ENCODE results near the gene ZSWIM1.

Gene ZSWIM1

GRCh38 chr20:45919542-45920399 lies 38.7 kb downstream of the ZSWIM1 start:
- H3K27ac ChIP-seq, result no peak overlapping the region
- no peak for TF ChIP-seq ZFX (IDR thresholded peaks at IDR 0.05; ENCODE audit: borderline replicate concordance)
- TF ChIP-seq, protein P1, sequence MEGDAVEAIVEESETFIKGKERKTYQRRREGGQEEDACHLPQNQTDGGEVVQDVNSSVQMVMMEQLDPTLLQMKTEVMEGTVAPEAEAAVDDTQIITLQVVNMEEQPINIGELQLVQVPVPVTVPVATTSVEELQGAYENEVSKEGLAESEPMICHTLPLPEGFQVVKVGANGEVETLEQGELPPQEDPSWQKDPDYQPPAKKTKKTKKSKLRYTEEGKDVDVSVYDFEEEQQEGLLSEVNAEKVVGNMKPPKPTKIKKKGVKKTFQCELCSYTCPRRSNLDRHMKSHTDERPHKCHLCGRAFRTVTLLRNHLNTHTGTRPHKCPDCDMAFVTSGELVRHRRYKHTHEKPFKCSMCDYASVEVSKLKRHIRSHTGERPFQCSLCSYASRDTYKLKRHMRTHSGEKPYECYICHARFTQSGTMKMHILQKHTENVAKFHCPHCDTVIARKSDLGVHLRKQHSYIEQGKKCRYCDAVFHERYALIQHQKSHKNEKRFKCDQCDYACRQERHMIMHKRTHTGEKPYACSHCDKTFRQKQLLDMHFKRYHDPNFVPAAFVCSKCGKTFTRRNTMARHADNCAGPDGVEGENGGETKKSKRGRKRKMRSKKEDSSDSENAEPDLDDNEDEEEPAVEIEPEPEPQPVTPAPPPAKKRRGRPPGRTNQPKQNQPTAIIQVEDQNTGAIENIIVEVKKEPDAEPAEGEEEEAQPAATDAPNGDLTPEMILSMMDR (IDR thresholded peaks at IDR 0.05), result no peak

DNA sequence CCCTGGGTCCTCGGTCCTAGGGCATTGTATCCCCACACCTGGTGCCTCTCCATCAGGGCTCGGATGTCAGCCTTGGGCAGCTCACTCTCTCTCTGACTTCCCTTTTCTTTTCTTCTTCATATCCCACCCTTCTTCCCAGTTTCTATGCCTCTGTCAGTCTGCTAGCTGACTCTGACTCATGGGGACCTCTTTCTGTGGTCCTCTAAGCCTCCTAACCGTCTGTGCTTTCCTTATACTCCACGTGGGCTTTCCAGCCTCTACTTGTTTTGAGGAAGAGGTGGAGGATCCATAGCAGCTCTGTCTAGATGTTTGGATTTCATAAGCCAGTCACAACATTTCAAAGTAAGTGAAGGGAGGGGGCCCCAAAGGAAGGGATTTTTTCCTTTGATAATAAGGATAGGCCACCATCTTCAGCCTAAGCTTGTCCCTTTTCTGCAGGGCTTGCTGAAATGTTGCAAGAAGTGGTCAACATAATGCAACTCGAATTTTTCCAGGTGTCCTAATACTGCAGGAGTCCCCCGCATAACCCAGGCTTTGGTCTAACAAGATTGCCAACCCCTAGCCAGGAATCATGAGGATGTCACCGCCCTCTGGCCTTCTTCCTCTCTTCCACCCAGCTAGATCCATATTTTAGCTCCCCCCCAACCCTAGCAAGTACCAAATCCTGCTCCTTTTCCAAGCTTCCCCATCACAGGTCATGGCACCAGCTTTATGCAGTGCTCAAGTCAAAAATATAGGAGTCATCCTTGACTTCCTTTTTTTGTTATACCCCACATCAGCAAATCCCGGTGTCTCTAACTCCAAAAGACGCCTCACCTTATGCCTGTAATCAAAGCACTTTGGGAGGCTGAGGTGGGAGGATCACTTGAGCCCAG lies 39.7 kb downstream of the ZSWIM1 start:
- no peak overlapping the region for H3K27ac ChIP-seq
- TF ChIP-seq, protein P1 (IDR thresholded peaks at IDR 0.05), result no peak
- TF ChIP-seq ZFX (IDR thresholded peaks at IDR 0.05; ENCODE audit: borderline replicate concordance), result no peak

DNA sequence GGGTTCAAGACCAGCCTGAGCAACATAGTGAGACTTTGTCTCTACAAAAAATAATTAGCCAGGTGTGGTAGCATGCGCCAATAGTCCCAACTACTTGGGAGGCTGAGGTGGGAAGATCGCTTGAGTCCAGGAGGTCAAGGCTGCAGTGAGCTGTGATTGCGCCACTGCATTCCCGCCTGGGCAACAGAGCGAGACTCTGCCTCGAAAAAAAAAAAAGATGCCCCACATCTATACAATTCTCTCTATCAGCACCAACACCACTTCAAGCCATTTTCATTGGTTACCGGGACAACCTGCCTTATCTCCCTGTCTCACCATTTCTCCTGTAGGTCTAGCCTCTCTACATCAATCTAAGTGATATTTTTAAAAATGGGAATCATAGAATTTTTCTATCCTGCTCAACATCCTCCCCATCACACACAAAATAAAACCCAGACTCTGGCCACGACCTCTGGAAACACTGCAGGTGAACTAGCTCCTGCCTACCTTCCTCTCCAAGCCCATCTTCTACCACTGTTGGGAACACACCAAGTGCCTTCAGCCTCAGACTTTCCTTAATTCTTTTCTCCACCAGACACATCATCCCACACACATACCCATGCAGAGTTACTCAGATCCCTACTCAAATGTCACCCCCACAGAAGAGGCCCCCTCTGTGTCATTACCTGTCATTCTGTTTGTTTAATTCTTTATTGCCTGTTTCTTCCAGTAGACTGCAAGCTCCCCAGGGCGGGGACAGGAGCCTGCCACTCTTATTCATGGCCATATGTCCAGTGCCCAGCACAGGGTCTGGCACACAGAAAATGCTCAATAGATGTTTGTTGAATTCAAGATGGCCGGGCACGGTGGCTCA lies 40.5 kb downstream of the ZSWIM1 start:
- no peak for TF ChIP-seq ZFX (IDR thresholded peaks at IDR 0.05; ENCODE audit: borderline replicate concordance)
- TF ChIP-seq, protein P1 (IDR thresholded peaks at IDR 0.05), result no peak
- no peak overlapping the region for H3K27ac ChIP-seq

DNA sequence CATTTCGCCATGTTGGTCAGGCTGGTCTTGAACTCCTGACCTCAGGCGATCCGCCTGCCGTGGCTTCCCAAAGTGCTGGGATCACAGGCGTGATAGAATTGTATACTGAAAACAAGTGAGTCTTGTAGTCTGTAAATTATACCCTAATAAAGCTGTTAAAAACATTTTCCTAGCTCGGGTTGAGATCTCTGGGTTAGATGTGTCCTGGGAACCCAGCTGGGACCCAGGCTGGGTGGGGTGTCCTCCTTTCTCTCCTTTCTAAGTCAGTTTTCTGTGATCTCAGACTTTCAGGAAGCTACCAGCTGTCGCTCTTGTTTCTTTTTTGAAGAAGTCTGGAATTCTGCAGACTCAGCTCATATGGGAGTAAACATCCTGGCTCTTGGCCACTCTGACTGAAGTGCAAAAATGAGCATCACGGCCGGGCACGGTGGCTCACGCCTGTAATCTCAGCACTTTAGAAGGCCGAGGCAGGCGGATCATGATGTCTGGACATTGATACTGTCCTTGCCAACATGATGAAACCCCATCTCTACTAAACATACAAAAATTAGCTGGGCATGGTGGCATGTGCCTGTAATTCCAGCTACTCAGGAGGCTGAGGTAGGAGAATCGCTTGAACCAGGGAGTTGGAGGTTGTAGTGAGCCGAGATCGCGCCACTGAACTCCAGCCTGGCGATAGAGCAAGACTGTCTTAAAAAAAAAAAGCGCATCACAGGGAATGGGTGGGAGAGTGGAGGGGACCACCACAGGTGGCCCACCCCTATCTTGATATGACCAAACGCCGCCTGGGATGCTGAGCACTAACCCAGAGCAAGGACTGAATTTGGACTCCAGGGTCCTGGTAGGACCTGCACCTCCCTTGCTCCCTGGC lies 43.6 kb downstream of the ZSWIM1 start:
- H3K27ac ChIP-seq, result no peak overlapping the region
- TF ChIP-seq ZFX (IDR thresholded peaks at IDR 0.05; ENCODE audit: borderline replicate concordance), result no peak
- TF ChIP-seq, protein P1 (IDR thresholded peaks at IDR 0.05), result no peak

DNA sequence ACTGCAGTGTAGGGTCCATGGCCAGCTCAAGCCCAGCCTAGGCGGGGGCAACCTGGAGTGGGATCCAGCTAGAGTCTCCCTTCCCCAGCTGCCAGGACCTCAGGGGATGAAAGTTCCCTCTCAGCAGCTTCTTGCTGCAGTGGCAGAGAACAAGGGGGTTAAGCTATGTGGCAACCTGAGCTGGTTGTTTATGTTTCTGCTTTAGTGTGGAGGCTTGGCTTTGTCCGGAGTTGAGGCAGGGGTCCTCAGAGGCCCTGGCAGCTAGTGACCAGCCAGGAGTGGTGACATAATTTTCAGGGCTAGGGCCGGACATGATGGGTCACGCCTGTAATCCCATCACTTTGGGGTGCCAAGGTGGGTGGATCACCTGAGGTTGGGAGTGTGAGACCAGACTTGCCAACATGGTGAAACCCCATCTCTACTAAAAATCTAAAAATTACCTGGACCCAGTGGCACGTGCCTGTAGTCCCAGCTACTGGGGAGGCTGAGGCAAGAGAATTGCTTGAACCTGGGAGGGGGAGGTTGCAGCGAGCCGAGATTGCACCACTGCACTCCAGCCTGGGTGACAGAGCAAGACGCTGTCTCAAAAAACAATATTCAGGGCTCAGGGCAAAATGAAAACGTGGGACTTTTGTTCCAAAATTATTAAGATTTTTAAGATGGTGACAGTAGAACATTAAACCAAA lies 44.9 kb downstream of the ZSWIM1 start:
- TF ChIP-seq, protein P1 (IDR thresholded peaks at IDR 0.05), result no peak
- TF ChIP-seq ZFX (IDR thresholded peaks at IDR 0.05; ENCODE audit: borderline replicate concordance), result no peak
- no peak overlapping the region for H3K27ac ChIP-seq

DNA sequence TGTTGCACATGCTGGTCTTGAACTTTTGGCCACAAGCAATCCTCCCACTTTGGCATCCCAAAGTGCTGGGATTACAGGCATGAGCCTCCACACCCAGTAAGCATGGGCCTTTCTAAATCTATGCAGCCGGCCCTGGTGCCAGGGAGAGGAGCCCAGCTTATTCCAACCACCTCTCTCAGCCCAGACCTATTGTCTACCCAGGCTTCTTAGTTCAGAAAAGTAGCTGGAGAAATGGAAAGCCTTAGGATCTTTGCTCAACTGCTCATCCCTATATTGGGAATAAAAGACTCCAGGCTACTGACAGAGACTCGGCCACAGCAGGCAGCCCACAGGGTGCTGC lies 45.7 kb downstream of the ZSWIM1 start:
- TF ChIP-seq, protein P1 (IDR thresholded peaks at IDR 0.05), result no peak
- TF ChIP-seq ZFX (IDR thresholded peaks at IDR 0.05; ENCODE audit: borderline replicate concordance), result no peak
- no peak overlapping the region for H3K27ac ChIP-seq
